PFSK-1 (cell line): Measurements from ENCODE around the gene PRCD.

Source experiments
- FOXP2 ChIP-seq: optimal IDR thresholded peaks from 2 replicates; pipeline ENCODE3; 2011; ENCODE audit warnings: borderline replicate concordance, control low read depth, inconsistent platforms; ENCODE audit not compliant: insufficient read depth; ENCODE audit errors: extremely low read length, extremely low read depth
- POLR2AphosphoS5 ChIP-seq: IDR thresholded peaks from 2 replicates; pipeline ENCODE4 v1.6.1; 2012; ENCODE audit warnings: low read depth, mild to moderate bottlenecking, control low read depth, low read length, moderate library complexity
- SIN3A ChIP-seq: IDR thresholded peaks from 2 replicates; pipeline ENCODE4 v1.6.1; 2012; ENCODE audit warnings: mild to moderate bottlenecking, low read length, moderate library complexity, borderline replicate concordance; ENCODE audit not compliant: insufficient read depth
- TAF1 ChIP-seq: IDR thresholded peaks from 2 replicates; pipeline ENCODE4 v1.6.1; 2012; ENCODE audit warnings: low read length, control low read depth, borderline replicate concordance; ENCODE audit not compliant: insufficient read depth
- TF ChIP-seq, protein P1 (sequence below), 2 experiments: IDR thresholded peaks; 2 replicates each; pipeline versions ENCODE4 v1.6.1 to v1.8.0; 2011 to 2012; ENCODE audit warnings: low read depth in 2 of 2, low read length in 2 of 2, control low read depth in 1 of 2, inconsistent platforms in 1 of 2, mild to moderate bottlenecking in 1 of 2, moderate library complexity in 1 of 2; ENCODE audit not compliant: insufficient read depth in 1 of 2

PRCD gene

DNA sequence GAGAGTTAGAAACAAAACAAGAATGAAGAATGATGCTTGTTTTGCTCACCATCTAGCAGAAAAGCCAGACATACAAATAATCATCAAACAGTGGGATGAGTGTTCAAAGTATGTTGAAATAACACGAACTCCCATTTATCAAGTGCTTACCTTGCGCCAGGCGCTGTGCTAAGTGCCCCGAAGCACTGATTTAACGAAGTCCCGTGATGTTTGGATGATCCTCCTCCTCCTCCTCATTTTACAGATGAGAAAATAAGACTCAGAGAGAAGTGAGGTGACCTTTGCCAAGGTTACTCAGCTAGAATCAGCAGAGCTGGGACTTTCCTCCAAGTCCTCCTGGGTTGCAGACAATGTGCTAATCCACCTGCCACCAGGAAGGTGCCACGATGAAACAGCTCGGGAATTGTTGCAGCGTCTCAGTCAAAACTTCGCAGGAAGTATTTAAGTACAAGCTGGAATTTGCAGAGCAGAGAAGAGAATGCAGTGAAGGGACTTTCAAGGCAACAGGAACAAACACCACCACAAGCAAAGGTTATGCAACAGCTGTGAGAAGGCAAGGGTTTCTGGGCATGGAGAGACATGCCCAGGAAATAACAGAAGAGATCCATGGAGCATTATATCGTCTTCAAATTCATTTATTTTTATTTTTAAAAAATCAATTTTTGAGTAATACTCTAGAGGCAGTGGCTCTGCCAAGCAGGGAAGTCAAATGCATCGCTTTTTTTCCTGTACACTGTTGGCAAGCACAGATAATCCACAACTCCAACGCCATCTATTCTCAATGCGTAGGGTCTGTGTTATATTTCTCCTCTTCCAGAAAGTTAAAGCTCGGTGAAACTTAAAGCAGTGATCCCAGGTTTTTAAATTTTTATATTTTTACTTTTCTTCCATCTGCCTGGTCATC lies 11.1 kb downstream of the PRCD start:
- TF ChIP-seq POLR2AphosphoS5: no peak
- no peak for TF ChIP-seq FOXP2
- no peak for TF ChIP-seq SIN3A
- TF ChIP-seq, protein P1, sequence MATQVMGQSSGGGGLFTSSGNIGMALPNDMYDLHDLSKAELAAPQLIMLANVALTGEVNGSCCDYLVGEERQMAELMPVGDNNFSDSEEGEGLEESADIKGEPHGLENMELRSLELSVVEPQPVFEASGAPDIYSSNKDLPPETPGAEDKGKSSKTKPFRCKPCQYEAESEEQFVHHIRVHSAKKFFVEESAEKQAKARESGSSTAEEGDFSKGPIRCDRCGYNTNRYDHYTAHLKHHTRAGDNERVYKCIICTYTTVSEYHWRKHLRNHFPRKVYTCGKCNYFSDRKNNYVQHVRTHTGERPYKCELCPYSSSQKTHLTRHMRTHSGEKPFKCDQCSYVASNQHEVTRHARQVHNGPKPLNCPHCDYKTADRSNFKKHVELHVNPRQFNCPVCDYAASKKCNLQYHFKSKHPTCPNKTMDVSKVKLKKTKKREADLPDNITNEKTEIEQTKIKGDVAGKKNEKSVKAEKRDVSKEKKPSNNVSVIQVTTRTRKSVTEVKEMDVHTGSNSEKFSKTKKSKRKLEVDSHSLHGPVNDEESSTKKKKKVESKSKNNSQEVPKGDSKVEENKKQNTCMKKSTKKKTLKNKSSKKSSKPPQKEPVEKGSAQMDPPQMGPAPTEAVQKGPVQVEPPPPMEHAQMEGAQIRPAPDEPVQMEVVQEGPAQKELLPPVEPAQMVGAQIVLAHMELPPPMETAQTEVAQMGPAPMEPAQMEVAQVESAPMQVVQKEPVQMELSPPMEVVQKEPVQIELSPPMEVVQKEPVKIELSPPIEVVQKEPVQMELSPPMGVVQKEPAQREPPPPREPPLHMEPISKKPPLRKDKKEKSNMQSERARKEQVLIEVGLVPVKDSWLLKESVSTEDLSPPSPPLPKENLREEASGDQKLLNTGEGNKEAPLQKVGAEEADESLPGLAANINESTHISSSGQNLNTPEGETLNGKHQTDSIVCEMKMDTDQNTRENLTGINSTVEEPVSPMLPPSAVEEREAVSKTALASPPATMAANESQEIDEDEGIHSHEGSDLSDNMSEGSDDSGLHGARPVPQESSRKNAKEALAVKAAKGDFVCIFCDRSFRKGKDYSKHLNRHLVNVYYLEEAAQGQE (IDR thresholded peaks at IDR 0.05; ENCODE audit: insufficient read depth in 1 of 2, low read depth in 2 of 2, low read length in 2 of 2): no peak
- no peak for TF ChIP-seq TAF1

DNA sequence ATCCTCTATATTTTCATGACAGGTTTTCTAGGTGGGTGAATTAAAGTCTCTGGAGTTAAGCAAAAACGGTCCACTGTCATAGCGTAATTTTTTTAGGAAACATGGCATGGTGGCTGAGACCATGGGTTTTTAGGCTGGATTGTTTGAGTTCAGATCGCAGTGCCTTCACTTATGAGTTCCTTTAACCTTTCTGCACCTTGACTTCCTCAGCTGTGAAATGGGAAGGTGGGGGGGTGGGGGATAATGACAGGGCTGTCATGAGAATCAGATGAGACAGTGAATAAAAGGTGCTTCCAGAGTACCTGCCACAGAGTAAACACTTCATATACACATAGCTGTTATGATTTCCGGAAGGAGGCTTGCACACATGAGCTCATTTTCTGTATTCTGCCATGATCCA lies 11.8 kb downstream of the PRCD start:
- TF ChIP-seq TAF1: no peak
- no peak for TF ChIP-seq FOXP2
- TF ChIP-seq, protein P1 (IDR thresholded peaks at IDR 0.05; ENCODE audit: insufficient read depth in 1 of 2, low read depth in 2 of 2, low read length in 2 of 2): no peak
- no peak for TF ChIP-seq SIN3A
- no peak for TF ChIP-seq POLR2AphosphoS5

DNA sequence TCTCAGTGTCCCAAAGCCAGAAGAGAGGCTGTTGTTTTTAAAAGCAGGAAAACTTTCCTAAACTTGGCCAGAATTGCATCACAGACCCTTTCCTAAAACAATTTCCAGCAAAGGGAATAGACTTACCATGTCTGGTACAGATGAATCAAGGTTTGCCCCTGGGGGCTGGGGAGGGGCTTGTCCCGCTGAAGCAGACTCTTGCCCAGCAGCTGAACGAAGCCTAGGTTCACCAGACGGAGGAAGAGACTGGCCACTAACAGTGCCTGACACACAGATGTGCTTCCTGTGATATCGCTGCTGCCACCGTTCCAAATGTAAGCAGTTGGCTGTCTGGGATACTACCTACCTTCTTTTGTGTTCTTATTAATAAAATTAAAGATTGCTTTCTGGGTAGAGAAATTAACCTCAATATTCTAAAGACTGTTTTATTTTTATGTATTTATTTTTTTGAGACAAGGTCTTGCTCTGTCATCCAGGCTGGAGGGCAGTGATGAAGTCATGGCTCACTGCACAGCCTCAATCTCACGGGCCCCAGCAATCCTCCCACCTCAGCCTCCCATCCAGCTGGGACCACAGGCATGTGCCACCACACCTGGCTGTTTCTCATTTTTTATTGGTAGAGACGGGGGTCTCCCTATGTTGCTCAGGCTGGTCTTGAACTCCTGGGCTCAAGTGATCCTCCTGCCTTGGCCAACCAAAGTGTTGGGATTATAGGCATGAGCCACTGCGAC lies 13.5 kb downstream of the PRCD start:
- no peak for TF ChIP-seq SIN3A
- no peak for TF ChIP-seq TAF1
- no peak for TF ChIP-seq POLR2AphosphoS5
- TF ChIP-seq, protein P1 (IDR thresholded peaks at IDR 0.05; ENCODE audit: insufficient read depth in 1 of 2, low read depth in 2 of 2, low read length in 2 of 2): no peak
- TF ChIP-seq FOXP2: no peak

DNA sequence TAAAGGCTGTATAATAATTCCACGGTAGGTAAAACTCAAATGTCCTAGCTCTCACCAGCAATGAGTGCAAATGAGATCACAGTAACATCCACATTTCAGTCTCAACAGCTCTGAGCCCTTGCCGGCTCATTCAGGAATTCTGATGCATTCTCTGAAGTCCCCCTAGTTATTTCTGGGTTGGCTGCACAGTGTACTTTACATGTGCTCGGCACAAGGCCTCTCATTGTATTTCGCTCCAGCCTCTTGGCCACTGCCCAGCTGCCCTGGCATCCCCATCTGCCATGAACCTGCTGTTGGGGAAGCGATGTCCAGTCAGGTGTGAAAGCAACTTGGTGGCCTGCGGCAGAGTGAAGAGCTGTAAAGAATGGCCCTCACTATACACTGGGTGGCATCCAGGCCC lies 14.3 kb downstream of the PRCD start:
- no peak for TF ChIP-seq POLR2AphosphoS5
- no peak for TF ChIP-seq FOXP2
- TF ChIP-seq, protein P1 (IDR thresholded peaks at IDR 0.05; ENCODE audit: insufficient read depth in 1 of 2, low read depth in 2 of 2, low read length in 2 of 2): no peak
